Muscle of back (tissue), 11 donors: ENCODE results near the gene FCGR3A. TPM values are rescaled to one million over a fixed set of nuclear protein-coding genes. Genes with fewer than 3 reads are reported as not detected.
"Not testable (repeated sequence)": the region's sequence is repeated elsewhere in the genome, so short reads cannot be mapped to it uniquely, and the experiment has no call there.

Source experiments
- DNase-seq, 3 donors: peaks; one replicate each; pipeline versions ENCODE4 v3.0.0 to v3.0.0-alpha.2; 2013
- polyA plus RNA-seq, 10 donors: library from polyadenylated mRNA; unstranded; fragments of 120-200 nt; gene quantifications; one replicate each; pipeline ENCODE4 v1.2.1, GENCODE V29; 2013; ENCODE audit not compliant: insufficient read length in 10 of 10

FCGR3A gene
- polyA plus RNA-seq, 10 donors, result 1.4 to 2.7 (median 2.0) TPM

- not testable (repeated sequence) for DNase-seq
Measured at GRCh38 chr1:161557506-161558450, 8.2 kb upstream of the FCGR3A start.

- not testable (repeated sequence) for DNase-seq
Measured at GRCh38 chr1:161556990-161557389, 7.4 kb upstream of the FCGR3A start.

- DNase-seq, result not testable (repeated sequence)
Measured at GRCh38 chr1:161556143-161556542, 6.5 kb upstream of the FCGR3A start.

GRCh38 chr1:161554815-161555417 is 5.3 kb upstream of the FCGR3A start:
- not testable (repeated sequence) for DNase-seq

GRCh38 chr1:161554340-161554739 is 4.7 kb upstream of the FCGR3A start:
- not testable (repeated sequence) for DNase-seq

GRCh38 chr1:161553631-161554030 is 4.0 kb upstream of the FCGR3A start:
- DNase-seq, result not testable (repeated sequence)

GRCh38 chr1:161550942-161551341 is 1.3 kb upstream of the FCGR3A start:
- DNase-seq, result not testable (repeated sequence)

GRCh38 chr1:161548749-161549406 is 740 bp downstream of the FCGR3A start:
- not testable (repeated sequence) for DNase-seq

- DNase-seq, result not testable (repeated sequence)
Measured at GRCh38 chr1:161547995-161548741, 1.4 kb downstream of the FCGR3A start.

GRCh38 chr1:161545005-161545731 is 4.5 kb downstream of the FCGR3A start:
- not testable (repeated sequence) for DNase-seq

- not testable (repeated sequence) for DNase-seq
Measured at GRCh38 chr1:161543125-161543524, 6.5 kb downstream of the FCGR3A start.

- DNase-seq, result not testable (repeated sequence)
Measured at GRCh38 chr1:161542091-161542559, 7.5 kb downstream of the FCGR3A start.

GRCh38 chr1:161540570-161540960 is 9.1 kb downstream of the FCGR3A start:
- DNase-seq, result not testable (repeated sequence)

- peak; percentile 50 to 74 (median 56) for DNase-seq
Measured at GRCh38 chr1:161539731-161540569, 9.7 kb downstream of the FCGR3A start.

- not testable (repeated sequence) for DNase-seq
Measured at GRCh38 chr1:161538925-161539479, 10.6 kb downstream of the FCGR3A start.

- DNase-seq, result not testable (repeated sequence)
Measured at GRCh38 chr1:161537068-161537669, 12.4 kb downstream of the FCGR3A start.

- peak in 1 of 3 donors; percentile 69 for DNase-seq
Measured at GRCh38 chr1:161532644-161533567, 16.7 kb downstream of the FCGR3A start.
